PC-3 (cell line): ENCODE measurements around the gene NAT9. TPM values are rescaled to one million over a fixed set of nuclear protein-coding genes. Genes with fewer than 3 reads are reported as not detected.

Source experiments
- ATAC-seq: fragments of 200-7000 bp; cut with Tn5 transposase; 2 replicates; pipeline ENCODE4 v1.9.1; 2020; ENCODE audit warnings: mild to moderate bottlenecking, moderate library complexity
- BruUV-seq: library from RNA; stranded (reverse); fragments of 400-500 nt; replicated peaks from 2 replicates; lab custom pipeline; 2021; lab: Mats Ljungman, UMichigan
- CTCF ChIA-PET: fragments of 300-600 bp; sonication (Branson Sonifier 250); formaldehyde crosslinking; loops from one replicate; lab custom pipeline; 2022; ENCODE audit warnings: antibody characterized with exemption; lab: Charles Lee
- POLR2A ChIA-PET: fragments of 300-600 bp; sonication (Branson Sonifier 250); formaldehyde crosslinking; loops from one replicate; lab custom pipeline; 2022; ENCODE audit warnings: antibody characterized with exemption; ENCODE audit not compliant: unreplicated experiment; lab: Charles Lee
- DNase-seq: peaks from one replicate; pipeline ENCODE4 v3.0.0-alpha.2; 2015
- H2AFZ ChIP-seq: fragments of 300-600 bp; sonication (generic); 2 replicates; pipeline ENCODE4 v1.6.0; 2016; ENCODE audit warnings: antibody characterized with exemption, low read length
- H3F3A ChIP-seq: fragments of 300-600 bp; sonication (generic); one replicate; pipeline ENCODE4 v1.6.0; 2017; ENCODE audit warnings: antibody characterized with exemption, low read length, control low read depth, mild to moderate bottlenecking; ENCODE audit not compliant: unreplicated experiment
- H3K27ac ChIP-seq: fragments of 300-600 bp; sonication (generic); 2 replicates; pipeline ENCODE4 v1.5.1; 2016; ENCODE audit warnings: mild to moderate bottlenecking, low read length
- H3K27me3 ChIP-seq: fragments of 300-600 bp; sonication (generic); 2 replicates; pipeline ENCODE4 v1.6.1; 2016; ENCODE audit warnings: low read length, mixed read lengths
- H3K36me3 ChIP-seq: fragments of 300-600 bp; sonication (generic); 2 replicates; pipeline ENCODE4 v1.6.1; 2016; ENCODE audit warnings: low read depth, mixed run types, low read length, mixed read lengths
- H3K4me1 ChIP-seq: fragments of 300-600 bp; sonication (generic); 2 replicates; pipeline ENCODE4 v1.5.1; 2016; ENCODE audit warnings: low read length; ENCODE audit not compliant: insufficient read depth
- H3K4me2 ChIP-seq: fragments of 300-600 bp; sonication (generic); 2 replicates; pipeline ENCODE4 v1.6.0; 2016; ENCODE audit warnings: low read length
- H3K4me3 ChIP-seq: fragments of 300-600 bp; sonication (generic); 2 replicates; pipeline ENCODE4 v1.5.1; 2016; ENCODE audit warnings: mild to moderate bottlenecking, low read length, mixed read lengths
- H3K79me2 ChIP-seq: fragments of 300-600 bp; sonication (generic); 2 replicates; pipeline ENCODE4 v1.6.1; 2017; ENCODE audit warnings: low read length, mixed read lengths
- H3K9ac ChIP-seq: fragments of 300-600 bp; sonication (generic); 2 replicates; pipeline ENCODE4 v1.6.0; 2016; ENCODE audit warnings: mild to moderate bottlenecking, low read length
- H3K9me2 ChIP-seq: fragments of 300-600 bp; sonication (generic); replicated peaks from 2 replicates; pipeline ENCODE4 v1.6.1; 2016; ENCODE audit warnings: mixed run types, low read length, mixed read lengths
- H3K9me3 ChIP-seq: fragments of 300-600 bp; sonication (generic); 2 replicates; pipeline ENCODE4 v1.6.1; 2016; ENCODE audit warnings: low read length, mixed read lengths
- H4K20me1 ChIP-seq: fragments of 300-600 bp; sonication (generic); 2 replicates; pipeline ENCODE4 v1.6.1; 2016; ENCODE audit warnings: low read length, mixed read lengths
- CTCF ChIP-seq: fragments of 300-600 bp; sonication (generic); conservative IDR thresholded peaks from 2 replicates; pipeline ENCODE4 v1.5.1; 2017; ENCODE audit warnings: antibody characterized with exemption, low read depth, mild to moderate bottlenecking, low read length
- EZH2 ChIP-seq: fragments of 300-600 bp; sonication (generic); IDR thresholded peaks from one replicate; pipeline ENCODE4 v1.6.1; 2017; ENCODE audit warnings: antibody characterized with exemption, mild to moderate bottlenecking, low read length; ENCODE audit not compliant: unreplicated experiment
- EZH2phosphoT487 ChIP-seq: fragments of 300-600 bp; sonication (generic); IDR thresholded peaks from 2 replicates; pipeline ENCODE4 v1.6.1; 2018; ENCODE audit warnings: mild to moderate bottlenecking, antibody characterized with exemption, low read length, borderline replicate concordance
- intact Hi-C: fragments of 100-400 bp; cut with micrococcal nuclease; formaldehyde crosslinking; loops from 2 replicates; pipeline ENCODE4 v1.9.0; 2023
- total RNA-seq: library from RNA; depleted of rRNA; stranded (reverse); fragments of >200 nt; gene quantifications from 2 replicates; pipeline ENCODE4 v1.2.3, GENCODE V29; 2014

NAT9 gene
- total RNA-seq, 1 experiment from 2014 or later, result 55.4 TPM

DNA sequence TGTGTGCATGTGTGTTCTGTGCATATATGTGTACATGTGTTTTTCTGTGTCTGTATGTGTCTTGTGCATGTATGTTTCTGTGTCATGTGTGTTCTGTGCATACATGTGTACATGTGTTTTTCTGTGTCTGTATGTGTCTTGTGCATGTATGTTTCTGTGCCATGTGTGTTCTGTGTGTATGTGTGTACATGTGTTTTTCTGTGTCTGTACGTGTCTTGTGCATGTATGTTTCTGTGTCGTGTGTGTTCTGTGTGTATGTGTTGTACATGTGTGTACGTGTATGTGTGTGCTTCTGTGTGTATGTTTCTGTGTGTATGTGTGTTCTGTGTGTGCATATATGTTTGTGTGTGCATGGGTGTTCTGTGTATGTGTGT lies 47.5 kb downstream of the NAT9 start:
- ATAC-seq (no peak), DNase-seq (no peak)
- Histone ChIP-seq H2AFZ (no peak overlapping the region), H4K20me1 (no peaks in the 10 kb centered on the region), H3K4me2 (no peak overlapping the region), H3K36me3 (no peaks in the 10 kb centered on the region), H3F3A (peaks cover 5% of the 10 kb centered on the region), H3K79me2 (no peaks in the 10 kb centered on the region), H3K4me1 (peaks cover 11% of the 10 kb centered on the region; the same call in 1 of the 2 replicates), H3K9me3 (no peaks in the 10 kb centered on the region), H3K9me2 (no peaks in the 10 kb centered on the region), H3K4me3 (no peak overlapping the region), H3K9ac (no peak overlapping the region), H3K27ac (no peak overlapping the region), H3K27me3 (peaks cover 38% of the 10 kb centered on the region)
- ChIA-PET POLR2A (no interaction called here), CTCF (no interaction called here)
- TF ChIP-seq CTCF (no peak), EZH2phosphoT487 (no peak), EZH2 (no peak)
- intact Hi-C loops, result no loop called here
- no TSS peak for BruUV-seq

GRCh38 chr17:74728033-74728701 lies 48.0 kb downstream of the NAT9 start:
- Histone ChIP-seq H3K27me3 (peaks cover 39% of the 10 kb centered on the region), H3K36me3 (no peaks in the 10 kb centered on the region), H2AFZ (no peak overlapping the region), H3K4me3 (no peak overlapping the region), H3K4me1 (peaks cover 11% of the 10 kb centered on the region; the same call in 1 of the 2 replicates), H3K9ac (no peak overlapping the region), H4K20me1 (no peaks in the 10 kb centered on the region), H3K9me3 (no peaks in the 10 kb centered on the region), H3K9me2 (no peaks in the 10 kb centered on the region), H3K4me2 (no peak overlapping the region), H3F3A (peaks cover 5% of the 10 kb centered on the region), H3K27ac (no peak overlapping the region), H3K79me2 (no peaks in the 10 kb centered on the region)
- ChIA-PET POLR2A (no interaction called here), CTCF (no interaction called here)
- ATAC-seq, result no peak
- intact Hi-C loops, result no loop called here
- DNase-seq, result no peak
- no peak for TF ChIP-seq CTCF
- TF ChIP-seq EZH2phosphoT487, result no peak
- no peak for TF ChIP-seq EZH2
- no TSS peak for BruUV-seq

DNA sequence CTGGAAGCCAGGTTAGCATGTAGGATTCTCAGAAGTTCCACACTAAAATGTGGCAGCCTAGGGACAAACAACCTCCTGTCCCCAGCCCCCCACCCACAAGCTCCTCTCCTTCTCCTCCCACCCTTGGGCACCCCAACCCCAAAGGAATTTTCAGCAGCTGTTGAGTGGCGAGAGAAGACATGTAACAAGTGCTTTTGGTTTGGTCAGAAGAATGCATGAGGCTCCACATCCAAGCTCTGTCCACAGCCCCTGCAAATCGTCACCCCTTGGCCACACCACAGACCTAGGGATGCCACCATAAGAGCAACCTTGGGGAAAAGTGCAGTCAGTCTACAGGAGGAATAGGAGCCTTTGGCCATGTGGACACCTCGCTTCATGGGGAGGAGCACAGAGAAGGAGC lies 51.0 kb downstream of the NAT9 start:
- no TSS peak for BruUV-seq

More for the DNA sequence above, 51.0 kb downstream of the NAT9 start:
- no peak for ATAC-seq
- TF ChIP-seq EZH2phosphoT487, result no peak
- POLR2A ChIA-PET, result no interaction called here
- Histone ChIP-seq H3K27me3 (peaks cover 57% of the 10 kb centered on the region), H3K4me3 (no peak overlapping the region), H3F3A (peaks cover 5% of the 10 kb centered on the region), H3K9me3 (no peaks in the 10 kb centered on the region), H4K20me1 (no peaks in the 10 kb centered on the region), H3K4me2 (no peak overlapping the region), H3K9ac (no peak overlapping the region), H2AFZ (no peak overlapping the region), H3K27ac (no peak overlapping the region), H3K36me3 (no peaks in the 10 kb centered on the region), H3K4me1 (0 out of 2 replicates have a peak, but pooled peaks cover under 1% of the 10 kb centered on the region), H3K79me2 (no peaks in the 10 kb centered on the region), H3K9me2 (no peaks in the 10 kb centered on the region)
- no peak for DNase-seq
- CTCF ChIA-PET, result no interaction called here
- intact Hi-C loops, result no loop called here
